ENCODE measurements around the gene RBMX.

DNA sequence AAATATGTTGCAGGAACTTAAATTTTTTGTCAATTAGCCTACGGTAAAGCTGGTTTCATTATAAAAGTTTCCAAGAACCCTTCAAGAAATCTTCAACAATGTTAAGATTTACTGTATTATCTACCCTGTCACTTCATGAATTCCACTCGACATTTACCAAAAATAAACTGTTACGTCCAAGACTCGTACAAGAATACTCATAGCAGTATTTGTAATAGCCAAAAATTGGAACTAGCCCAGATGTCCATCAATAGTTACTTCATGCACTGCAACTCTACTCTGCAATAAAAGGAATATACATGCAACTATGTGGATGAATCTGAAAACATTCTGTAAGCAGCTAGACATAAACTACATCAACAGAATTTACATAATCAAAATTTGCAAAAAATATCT, 13.4 kb downstream of the RBMX start:
- TF ChIP-seq POLR2A (IDR thresholded peaks at IDR 0.05) (no peak), POLR2AphosphoS5 (IDR thresholded peaks at IDR 0.05) (no peak)
